Astrocyte (in vitro differentiated cells and primary cell): Measurements from ENCODE around the gene PFKFB1. TPM values are rescaled to one million over a fixed set of nuclear protein-coding genes. Genes with fewer than 3 reads are reported as not detected.

Source experiments
- DNase-seq: peaks from one replicate; pipeline ENCODE4 v3.0.0-alpha.2; 2010; ENCODE audit warnings: low read depth
- FAIRE-seq: peaks from 2 replicates; lab custom pipeline; 2011; peaks lifted over from hg19 to GRCh38; lab: Jason Lieb, UNC
- H2AFZ ChIP-seq: 2 replicates; pipeline ENCODE4 v1.6.0; 2012; ENCODE audit warnings: low read depth, low read length, inconsistent platforms
- H3K27ac ChIP-seq: 2 replicates; pipeline ENCODE4 v1.5.1; 2011; ENCODE audit warnings: low read depth, low read length, inconsistent platforms
- H3K27me3 ChIP-seq: 2 replicates; pipeline ENCODE4 v1.6.0; 2011; ENCODE audit warnings: low read length, inconsistent platforms; ENCODE audit not compliant: insufficient read depth
- H3K36me3 ChIP-seq: 2 replicates; pipeline ENCODE4 v1.5.1; 2011; ENCODE audit warnings: low read length, inconsistent platforms; ENCODE audit not compliant: insufficient read depth
- H3K4me1 ChIP-seq: 2 replicates; pipeline ENCODE4 v1.5.1; 2011; ENCODE audit warnings: low read length, inconsistent platforms; ENCODE audit not compliant: insufficient read depth
- H3K4me2 ChIP-seq: 2 replicates; pipeline ENCODE4 v1.6.0; 2012; ENCODE audit warnings: low read length, inconsistent platforms
- H3K4me3 ChIP-seq: 2 replicates; pipeline ENCODE4 v1.5.1; 2011; ENCODE audit warnings: low read depth, mild to moderate bottlenecking, low read length, inconsistent platforms; ENCODE audit not compliant: insufficient read depth
- H3K79me2 ChIP-seq: 2 replicates; pipeline ENCODE4 v1.6.0; 2012; ENCODE audit warnings: mild to moderate bottlenecking, low read length, inconsistent platforms; ENCODE audit not compliant: insufficient read depth
- H3K9ac ChIP-seq: 2 replicates; pipeline ENCODE4 v1.6.0; 2012; ENCODE audit warnings: mild to moderate bottlenecking, low read length, inconsistent platforms
- H3K9me3 ChIP-seq: 2 replicates; pipeline ENCODE4 v1.5.1; 2012; ENCODE audit warnings: low read depth, mild to moderate bottlenecking, low read length, inconsistent platforms; ENCODE audit not compliant: insufficient read depth
- H4K20me1 ChIP-seq: 2 replicates; pipeline ENCODE4 v1.6.0; 2012; ENCODE audit warnings: low read length, inconsistent platforms; ENCODE audit not compliant: insufficient read depth
- H3K27ac Mint-ChIP-seq: one replicate; pipeline ENCODE4 v1.8.0; 2021; ENCODE audit warnings: mild to moderate bottlenecking, mixed read lengths; ENCODE audit not compliant: unreplicated experiment
- H3K27me3 Mint-ChIP-seq: one replicate; pipeline ENCODE4 v1.8.0; 2021; ENCODE audit warnings: low read depth, mixed read lengths; ENCODE audit not compliant: unreplicated experiment
- H3K36me3 Mint-ChIP-seq: one replicate; pipeline ENCODE4 v1.8.0; 2021; ENCODE audit warnings: low read depth, mixed read lengths; ENCODE audit not compliant: unreplicated experiment
- H3K4me1 Mint-ChIP-seq: one replicate; pipeline ENCODE4 v1.8.0; 2021; ENCODE audit warnings: low read depth, mixed read lengths; ENCODE audit not compliant: unreplicated experiment
- H3K4me3 Mint-ChIP-seq: one replicate; pipeline ENCODE4 v1.8.0; 2021; ENCODE audit warnings: mild to moderate bottlenecking, moderate library complexity, mixed read lengths; ENCODE audit not compliant: unreplicated experiment
- H3K9me3 Mint-ChIP-seq: one replicate; pipeline ENCODE4 v1.8.0; 2021; ENCODE audit warnings: mild to moderate bottlenecking, mixed read lengths; ENCODE audit not compliant: unreplicated experiment
- CTCF ChIP-seq: IDR thresholded peaks from 2 replicates; pipeline ENCODE4 v1.5.1; 2011; ENCODE audit warnings: low read depth, mild to moderate bottlenecking, inconsistent platforms, low read length, moderate library complexity; ENCODE audit not compliant: insufficient read depth
- EZH2 ChIP-seq: IDR thresholded peaks from 2 replicates; pipeline ENCODE4 v1.6.1; 2012; ENCODE audit warnings: mild to moderate bottlenecking, low read length, inconsistent platforms; ENCODE audit not compliant: insufficient read depth
- total RNA-seq: library from RNA; stranded (reverse); gene quantifications from 2 replicates; pipeline ENCODE4 v1.2.1, GENCODE V29; 2021

Gene PFKFB1
- total RNA-seq, 1 donor from 2014 or later: 0.34 TPM

GRCh38 chrX:55033429-55033828, 39.4 kb upstream of the PFKFB1 start:
- Histone ChIP-seq H3K36me3 (no peaks in the 10 kb centered on the region), H2AFZ (no peak overlapping the region), H3K9me3 (no peaks in the 10 kb centered on the region), H3K27me3 (no peaks in the 10 kb centered on the region), H3K4me1 (no peaks in the 10 kb centered on the region), H3K79me2 (no peaks in the 10 kb centered on the region), H3K9ac (no peak overlapping the region), H3K27ac (no peak overlapping the region), H3K4me3 (no peak overlapping the region), H4K20me1 (no peaks in the 10 kb centered on the region), H3K4me2 (no peak overlapping the region)
- Mint-ChIP-seq H3K9me3 (no peaks in the 10 kb centered on the region), H3K4me3 (no peak overlapping the region), H3K27ac (no peak overlapping the region), H3K4me1 (peaks cover 11% of the 10 kb centered on the region), H3K36me3 (no peaks in the 10 kb centered on the region), H3K27me3 (no peaks in the 10 kb centered on the region)
- FAIRE-seq (peak; percentile 58), DNase-seq (no peak)
- TF ChIP-seq EZH2: no peak
- TF ChIP-seq CTCF: no peak

- peaks cover 11% of the 10 kb centered on the region for H3K4me1 Mint-ChIP-seq
- no peaks in the 10 kb centered on the region for H3K36me3 Mint-ChIP-seq
- no peaks in the 10 kb centered on the region for H4K20me1 ChIP-seq
- H3K9me3 Mint-ChIP-seq: peaks cover 4% of the 10 kb centered on the region
- no peak within 1 kb of the TSS for H3K27ac ChIP-seq
- no peak for DNase-seq
- H3K4me1 ChIP-seq: no peaks in the 10 kb centered on the region
- no peak for FAIRE-seq
- no peaks in the 10 kb centered on the region for H3K27me3 Mint-ChIP-seq
- H3K4me3 Mint-ChIP-seq: no peak within 1 kb of the TSS
- H3K4me2 ChIP-seq: no peak within 1 kb of the TSS
- no peaks in the 10 kb centered on the region for H3K9me3 ChIP-seq
- no peaks in the 10 kb centered on the region for H3K79me2 ChIP-seq
- no peak within 1 kb of the TSS for H2AFZ ChIP-seq
- no peak within 1 kb of the TSS for H3K9ac ChIP-seq
- no peaks in the 10 kb centered on the region for H3K36me3 ChIP-seq
- no peak within 1 kb of the TSS for H3K27ac Mint-ChIP-seq
- no peaks in the 10 kb centered on the region for H3K27me3 ChIP-seq
- TF ChIP-seq CTCF (no peak), EZH2 (no peak)
- H3K4me3 ChIP-seq: no peak within 1 kb of the TSS
Observed at GRCh38 chrX:55030271-55031205, 36.5 kb upstream of the PFKFB1 start, which contains the start of gene ALAS2. ALAS2 (minus strand) TSS chrX:55030977; CDS start chrX:55026000, 4,977 bp downstream.

- TF ChIP-seq EZH2: no peak
- no peak for TF ChIP-seq CTCF
- Mint-ChIP-seq H3K27ac (no peak overlapping the region), H3K9me3 (peaks cover 4% of the 10 kb centered on the region), H3K4me3 (no peak overlapping the region), H3K4me1 (peaks cover 11% of the 10 kb centered on the region), H3K36me3 (no peaks in the 10 kb centered on the region), H3K27me3 (no peaks in the 10 kb centered on the region)
- no peaks in the 10 kb centered on the region for H3K9me3 ChIP-seq
- FAIRE-seq (peak; percentile 52), DNase-seq (no peak)
- H3K27ac ChIP-seq: no peak overlapping the region
- H3K9ac ChIP-seq: no peak overlapping the region
- no peaks in the 10 kb centered on the region for H3K79me2 ChIP-seq
- no peaks in the 10 kb centered on the region for H4K20me1 ChIP-seq
- no peak overlapping the region for H3K4me2 ChIP-seq
- no peaks in the 10 kb centered on the region for H3K27me3 ChIP-seq
- no peak overlapping the region for H3K4me3 ChIP-seq
- H2AFZ ChIP-seq: no peak overlapping the region
- no peaks in the 10 kb centered on the region for H3K36me3 ChIP-seq
- no peaks in the 10 kb centered on the region for H3K4me1 ChIP-seq
Observed at GRCh38 chrX:55029291-55029690, 35.3 kb upstream of the PFKFB1 start.
